Stomach (tissue), 9 donors: Measurements from ENCODE around the gene TRMT2A. TPM values are rescaled to one million over a fixed set of nuclear protein-coding genes. Genes with fewer than 3 reads are reported as not detected.
A peak's percentile ranks its signal among the peaks of the same experiment; 100 is the strongest.

Experiments
- DNase-seq, 2 donors: peaks; one replicate each; pipeline versions ENCODE4 v3.0.0 to v3.0.0-alpha.2; 2013 to 2019
- H3K27ac ChIP-seq, 5 donors: fragments of 200-600 bp in 4 of 5; sonication (generic) in 4 of 5; one replicate each; pipeline ENCODE4 v1.5.1; 2013 to 2019; ENCODE audit warnings: mild to moderate bottlenecking in 1 of 5, moderate library complexity in 1 of 5
- H3K27me3 ChIP-seq, 3 donors: fragments of 200-600 bp; sonication (generic); one replicate each; pipeline ENCODE4 v1.5.1; 2017 to 2019; ENCODE audit warnings: mixed run types in 1 of 3
- H3K36me3 ChIP-seq, 4 donors: fragments of 200-600 bp; sonication (generic); 1 replicate in 3 of 4; 2 replicates in 1 of 4; pipeline ENCODE4 v1.5.1; 2016 to 2019
- H3K4me1 ChIP-seq, 4 donors: fragments of 200-600 bp; sonication (generic); one replicate each; pipeline ENCODE4 v1.5.1; 2016 to 2019
- H3K4me3 ChIP-seq, 4 donors: fragments of 200-600 bp; sonication (generic) in 3 of 4; one replicate each; pipeline ENCODE4 v1.5.1; 2016 to 2019; ENCODE audit warnings: mild to moderate bottlenecking in 1 of 4
- H3K9me3 ChIP-seq, 4 donors: fragments of 200-600 bp; sonication (generic); one replicate each; pipeline ENCODE4 v1.5.1; 2016 to 2019
- EP300 ChIP-seq: sonication (generic); formaldehyde crosslinking; IDR thresholded peaks from one replicate; pipeline ENCODE4 v1.6.1; 2017; ENCODE audit warnings: antibody characterized with exemption
- POLR2A ChIP-seq, 4 donors: fragments of 450-650 bp; IDR thresholded peaks; one replicate each; pipeline ENCODE4 v1.6.1; 2016; ENCODE audit warnings: antibody characterized with exemption in 4 of 4, control low read depth in 2 of 4, mild to moderate bottlenecking in 1 of 4, moderate library complexity in 1 of 4
- POLR2AphosphoS5 ChIP-seq, 3 donors: sonication (generic); formaldehyde crosslinking; IDR thresholded peaks; one replicate each; pipeline ENCODE4 v1.6.1; 2016; ENCODE audit warnings: antibody characterized with exemption in 3 of 3
- WGBS, 5 donors: extraction: QIAGEN DNeasy Blood & Tissue Kit in 3 of 5; methylation state at CpG; one replicate each; pipeline versions ENCODE4 v1.1.5 to v1.1.7; 2013 to 2018; 5-methylcytosine and 5-hydroxymethylcytosine counted together
- intact Hi-C: fragments of 100-400 bp; cut with DNase I; formaldehyde crosslinking; loops from one replicate; pipeline ENCODE4 v1.15.1; 2023; ENCODE audit warnings: low total_unique reads
- polyA plus RNA-seq, 3 donors: library from polyadenylated mRNA; stranded (reverse); fragments of 200-250 nt; gene quantifications; one replicate each; pipeline ENCODE4 v1.2.3, GENCODE V29; 2013
- total RNA-seq, 5 donors: library from RNA; depleted of rRNA; stranded (reverse); fragments of >200 nt; gene quantifications; one replicate each; pipeline versions ENCODE4 v1.1.0 to v1.2.3, GENCODE V29; 2014 to 2016
- TF ChIP-seq, protein P1 (sequence below), 7 experiments: fragments of 450-650 bp in 4 of 7; fragments of 200-600 bp in 3 of 7; sonication (generic) in 3 of 7; IDR thresholded peaks; one replicate each; pipeline ENCODE4 v1.5.1; 2016 to 2019; ENCODE audit warnings: antibody characterized with exemption in 7 of 7, control low read depth in 2 of 7, mild to moderate bottlenecking in 1 of 7
- donor health status: healthy with polysubstance abuse.
- donor health status: Bipolar disorder and iron deficiency.
- donor health status: healthy.

The TRMT2A gene
- total and polyA plus RNA-seq, 8 donors, result 17.9 to 143 (median 62.6) TPM

DNA sequence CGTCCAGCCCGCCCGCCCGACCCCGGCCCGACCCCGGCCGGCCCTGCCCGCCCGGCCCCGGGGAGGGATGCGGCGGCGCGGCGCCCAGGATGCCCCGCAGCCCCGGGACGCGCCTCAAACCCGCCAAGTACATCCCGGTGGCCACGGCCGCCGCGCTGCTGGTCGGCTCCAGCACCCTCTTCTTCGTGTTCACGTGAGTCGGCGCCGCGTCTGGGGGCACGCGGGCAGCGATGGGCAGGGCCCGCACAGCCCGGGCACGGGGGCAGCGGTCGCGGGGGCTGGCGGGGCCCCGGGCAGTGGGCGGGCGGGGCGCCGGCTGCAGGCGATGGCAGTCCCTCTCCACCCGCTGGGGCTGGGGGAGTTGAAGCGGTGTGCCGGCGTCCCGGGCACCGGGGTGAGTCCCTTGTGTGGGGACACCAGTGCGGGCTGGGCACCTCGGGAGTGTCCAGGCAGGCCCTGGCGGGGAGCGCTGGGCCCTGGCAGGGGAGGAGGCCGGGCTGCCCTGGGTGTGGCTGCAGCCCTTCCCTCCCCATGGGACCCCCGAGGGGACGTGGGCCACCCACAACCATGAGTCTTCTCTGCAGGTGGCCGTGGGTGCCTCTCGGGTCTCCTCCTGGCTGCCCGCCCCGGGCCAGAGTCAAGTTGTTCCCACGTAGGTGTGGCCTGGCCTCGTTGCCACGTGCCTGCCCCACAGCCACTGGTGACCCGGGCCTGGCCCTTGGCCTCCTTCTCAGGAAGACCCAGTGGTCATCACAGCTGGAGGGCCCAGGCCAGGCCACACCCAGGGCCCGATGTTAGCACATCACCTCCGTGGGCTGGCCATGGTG is 15.0 kb upstream of the TRMT2A start:
- H3K9me3 ChIP-seq, result no peaks in the 10 kb centered on the region
- peak overlapping the region; percentile 93 to 98 (median 95) for H3K4me3 ChIP-seq
- 0 to 1% (median 1%) methylated on average over 10 to 66 of the region's 72 CpGs for WGBS, 5 donors
- intact Hi-C loops, result no loop called here
- peaks cover 36 to 69% (median 60%) of the 10 kb centered on the region in 4 donors for H3K4me1 ChIP-seq
- H3K27ac ChIP-seq, result peak overlapping the region; percentile 38 to 97 (median 66)
- DNase-seq, result peak; percentile 38 to 45
- no peaks in the 10 kb centered on the region for H3K27me3 ChIP-seq
- TF ChIP-seq EP300 (no peak), POLR2A (IDR thresholded peaks at IDR 0.05) (no peak), POLR2AphosphoS5 (IDR thresholded peaks at IDR 0.05) (no peak)
- TF ChIP-seq, protein P1, sequence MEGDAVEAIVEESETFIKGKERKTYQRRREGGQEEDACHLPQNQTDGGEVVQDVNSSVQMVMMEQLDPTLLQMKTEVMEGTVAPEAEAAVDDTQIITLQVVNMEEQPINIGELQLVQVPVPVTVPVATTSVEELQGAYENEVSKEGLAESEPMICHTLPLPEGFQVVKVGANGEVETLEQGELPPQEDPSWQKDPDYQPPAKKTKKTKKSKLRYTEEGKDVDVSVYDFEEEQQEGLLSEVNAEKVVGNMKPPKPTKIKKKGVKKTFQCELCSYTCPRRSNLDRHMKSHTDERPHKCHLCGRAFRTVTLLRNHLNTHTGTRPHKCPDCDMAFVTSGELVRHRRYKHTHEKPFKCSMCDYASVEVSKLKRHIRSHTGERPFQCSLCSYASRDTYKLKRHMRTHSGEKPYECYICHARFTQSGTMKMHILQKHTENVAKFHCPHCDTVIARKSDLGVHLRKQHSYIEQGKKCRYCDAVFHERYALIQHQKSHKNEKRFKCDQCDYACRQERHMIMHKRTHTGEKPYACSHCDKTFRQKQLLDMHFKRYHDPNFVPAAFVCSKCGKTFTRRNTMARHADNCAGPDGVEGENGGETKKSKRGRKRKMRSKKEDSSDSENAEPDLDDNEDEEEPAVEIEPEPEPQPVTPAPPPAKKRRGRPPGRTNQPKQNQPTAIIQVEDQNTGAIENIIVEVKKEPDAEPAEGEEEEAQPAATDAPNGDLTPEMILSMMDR (IDR thresholded peaks at IDR 0.05), result no peak
- peaks cover 0 to 11% (median 10%) of the 10 kb centered on the region in 4 donors for H3K36me3 ChIP-seq

DNA sequence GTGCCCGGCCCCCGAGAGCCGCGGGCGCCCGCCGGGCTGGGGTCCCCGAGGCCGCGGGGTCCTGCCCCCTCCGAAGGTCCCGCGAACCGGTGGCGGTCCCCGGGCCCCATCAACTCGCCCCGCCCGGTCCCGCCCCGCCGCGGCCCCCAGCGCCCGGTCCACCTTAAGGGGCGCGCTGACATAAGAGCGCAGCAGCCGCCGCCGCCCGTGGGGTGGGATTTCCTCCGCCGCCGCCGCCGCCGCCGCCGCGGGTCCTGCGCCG is 14.5 kb upstream of the TRMT2A start, which contains the start of gene ZDHHC8:
ZDHHC8 (plus strand) TSS at position 208 of the 262 bp plus-strand sequence. CDS start 144 bp downstream, outside the sequence.
- peak within 1 kb of the TSS; percentile 93 to 98 (median 95) for H3K4me3 ChIP-seq
- H3K4me1 ChIP-seq, result peaks cover 31 to 63% (median 55%) of the 10 kb centered on the region in 4 donors
- H3K27me3 ChIP-seq, result no peaks in the 10 kb centered on the region
- H3K9me3 ChIP-seq, result no peaks in the 10 kb centered on the region
- 0% methylated on average over 2 to 41 of the region's 43 CpGs; no CpG with 5 or more reads in 1 of the 5 donors for WGBS, 5 donors
- peaks cover 4 to 17% (median 16%) of the 10 kb centered on the region in 4 donors for H3K36me3 ChIP-seq
- TF ChIP-seq POLR2A (IDR thresholded peaks at IDR 0.05), result no peak
- TF ChIP-seq POLR2AphosphoS5 (IDR thresholded peaks at IDR 0.05), result no peak
- no peak for TF ChIP-seq EP300
- peak within 1 kb of the TSS; percentile 92 to 97 (median 95) for H3K27ac ChIP-seq
- intact Hi-C loops, result no loop called here
- peak; percentile 49 to 77 for DNase-seq

DNA sequence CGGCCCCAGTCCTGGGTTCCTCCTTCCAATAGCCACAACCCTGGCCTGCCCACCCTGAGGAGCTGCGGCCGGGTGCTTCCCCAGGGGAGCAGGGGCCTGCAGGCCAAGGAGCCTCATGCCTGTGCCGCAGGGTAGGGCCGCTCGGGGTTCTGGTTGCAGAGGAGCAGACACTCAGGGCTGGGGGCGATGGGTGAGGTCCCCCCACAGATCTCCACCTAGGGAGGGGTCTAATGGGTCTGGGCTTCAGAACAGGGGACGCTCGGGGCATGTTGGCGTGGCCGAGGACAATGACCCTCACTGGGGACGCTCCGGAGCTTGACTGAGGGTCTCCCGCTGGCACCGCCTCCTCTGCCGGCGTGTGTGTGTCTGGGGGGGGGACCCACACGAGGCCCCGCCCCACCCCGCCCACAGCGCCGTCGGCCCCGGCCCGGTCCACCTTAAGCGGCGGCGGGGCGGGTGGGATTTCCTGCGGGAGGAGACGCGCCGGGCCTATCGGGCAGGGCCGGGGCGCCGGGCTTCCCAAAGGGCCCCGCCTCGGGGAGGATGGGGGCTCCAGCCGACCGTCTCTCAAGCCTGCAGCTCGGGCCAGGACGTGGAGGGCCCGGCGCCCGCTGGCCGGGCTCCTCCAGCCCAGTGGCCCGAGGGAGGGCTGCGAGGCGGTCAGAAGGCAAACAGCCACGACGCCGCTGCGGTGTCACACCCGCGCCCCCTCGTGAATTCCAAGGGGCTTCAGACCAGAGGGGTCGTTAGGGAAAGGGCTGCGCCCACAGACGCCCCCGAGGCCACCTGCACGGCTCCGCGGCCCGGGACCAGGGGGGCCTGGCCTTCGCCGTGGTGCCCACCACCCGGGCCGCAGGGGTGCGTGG is 13.9 kb upstream of the TRMT2A start:
- Histone ChIP-seq H3K36me3 (peaks cover 10 to 22% (median 21%) of the 10 kb centered on the region in 4 donors), H3K27me3 (no peaks in the 10 kb centered on the region), H3K4me3 (peak overlapping the region; percentile 93 to 98 (median 95)), H3K9me3 (no peaks in the 10 kb centered on the region), H3K27ac (peak overlapping the region; percentile 92 to 97 (median 95)), H3K4me1 (peaks cover 27 to 58% (median 49%) of the 10 kb centered on the region in 4 donors)
- 0 to 21% (median 5%) methylated on average over 12 to 70 of the region's 70 CpGs for WGBS, 5 donors
- peak in 1 of 3 donors; percentile 47 for TF ChIP-seq POLR2AphosphoS5 (IDR thresholded peaks at IDR 0.05)
- TF ChIP-seq EP300, result no peak
- intact Hi-C loops, result no loop called here
- DNase-seq, result peak; percentile 89 to 93

- H3K4me3 ChIP-seq, result peak overlapping the region in 2 of 4 donors; percentile 93 to 97
- H3K27me3 ChIP-seq, result no peaks in the 10 kb centered on the region
- DNase-seq, result no peak
- no peaks in the 10 kb centered on the region for H3K9me3 ChIP-seq
- no peak for TF ChIP-seq POLR2A (IDR thresholded peaks at IDR 0.05)
- TF ChIP-seq, protein P1 (IDR thresholded peaks at IDR 0.05), result no peak
- no peak for TF ChIP-seq EP300
- TF ChIP-seq POLR2AphosphoS5 (IDR thresholded peaks at IDR 0.05), result no peak
- WGBS, 5 donors, result 51 to 71% (median 64%) methylated on average over 3 of the region's 3 CpGs; no CpG with 5 or more reads in 1 of the 5 donors
- H3K4me1 ChIP-seq, result peaks cover 25 to 51% (median 43%) of the 10 kb centered on the region in 4 donors
- H3K27ac ChIP-seq, result peak overlapping the region; percentile 92 to 97 (median 95)
- H3K36me3 ChIP-seq, result peaks cover 16 to 29% (median 28%) of the 10 kb centered on the region in 4 donors
- intact Hi-C loops, result no loop called here
Measured at GRCh38 chr22:20130319-20130718, 13.3 kb upstream of the TRMT2A start.

DNA sequence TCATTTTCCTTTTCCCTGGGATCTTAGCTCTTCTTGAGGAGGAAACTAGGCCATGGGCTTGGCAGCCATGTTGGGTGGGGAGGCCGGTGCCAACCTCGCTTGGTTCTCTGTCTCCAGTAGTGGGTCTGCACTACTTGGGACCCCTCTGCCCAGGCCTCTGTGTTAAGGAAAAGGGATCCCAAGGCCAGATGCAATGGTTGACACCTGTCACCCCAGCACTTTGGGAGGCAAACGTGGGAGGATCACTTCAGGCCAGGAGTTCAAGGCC is 12.7 kb upstream of the TRMT2A start:
- H3K4me3 ChIP-seq, result no peak overlapping the region
- no peaks in the 10 kb centered on the region for H3K9me3 ChIP-seq
- no peaks in the 10 kb centered on the region for H3K27me3 ChIP-seq
- TF ChIP-seq POLR2A (IDR thresholded peaks at IDR 0.05) (no peak), POLR2AphosphoS5 (IDR thresholded peaks at IDR 0.05) (no peak), EP300 (no peak)
- TF ChIP-seq, protein P1 (IDR thresholded peaks at IDR 0.05), result no peak
- intact Hi-C loops, result no loop called here
- peaks cover 21 to 45% (median 36%) of the 10 kb centered on the region in 4 donors for H3K4me1 ChIP-seq
- H3K27ac ChIP-seq, result peak overlapping the region in 1 of 5 donors; percentile 27
- 50 to 89% (median 78%) methylated on average over 1 to 3 of the region's 3 CpGs for WGBS, 5 donors
- peaks cover 18 to 35% (median 34%) of the 10 kb centered on the region in 4 donors for H3K36me3 ChIP-seq
- DNase-seq, result no peak
